Fibroblast of mammary gland (primary cell): Measurements from ENCODE around the gene FTL.

ENCODE experiments used
- DNase-seq: peaks from one replicate; pipeline ENCODE4 v3.0.0-alpha.2; 2010; ENCODE audit warnings: low read depth
- H3K4me3 ChIP-seq: 2 replicates; pipeline ENCODE4 v1.5.1; 2011; ENCODE audit warnings: low read depth, mild to moderate bottlenecking, low read length, moderate library complexity; ENCODE audit not compliant: control insufficient read depth
- CTCF ChIP-seq: conservative IDR thresholded peaks from 2 replicates; pipeline ENCODE4 v1.5.1; 2011; ENCODE audit warnings: low read depth, low read length, inconsistent platforms; ENCODE audit not compliant: control insufficient read depth, insufficient read depth

FTL gene

GRCh38 chr19:48987323-48987722, 22.2 kb downstream of the FTL start:
- no peak overlapping the region for H3K4me3 ChIP-seq
- DNase-seq: no peak
- no peak for TF ChIP-seq CTCF

- no peak for TF ChIP-seq CTCF
- no peak overlapping the region for H3K4me3 ChIP-seq
- no peak for DNase-seq
Measured at GRCh38 chr19:48988286-48988685, 23.2 kb downstream of the FTL start.

- no peak for DNase-seq
- H3K4me3 ChIP-seq: no peak overlapping the region
- no peak for TF ChIP-seq CTCF
Measured at GRCh38 chr19:48988860-48989259, 23.8 kb downstream of the FTL start.

GRCh38 chr19:48989701-48990291, 24.7 kb downstream of the FTL start:
- H3K4me3 ChIP-seq: no peak overlapping the region

GRCh38 chr19:48990400-48990799, 25.3 kb downstream of the FTL start:
- no peak for TF ChIP-seq CTCF
- H3K4me3 ChIP-seq: no peak overlapping the region
- peak; percentile 27 for DNase-seq

More at GRCh38 chr19:48989701-48990291, 24.7 kb downstream of the FTL start:
- no peak for TF ChIP-seq CTCF
- no peak for DNase-seq

GRCh38 chr19:48991011-48991609, 26.0 kb downstream of the FTL start:
- no peak for DNase-seq
- H3K4me3 ChIP-seq: no peak overlapping the region

More at GRCh38 chr19:48991011-48991609, 26.0 kb downstream of the FTL start:
- no peak for TF ChIP-seq CTCF
